ENCODE results near the gene DIPK1A.

GRCh38 chr1:92864131-92864530, 97.1 kb downstream of the DIPK1A start:
- TF ChIP-seq, protein P1, sequence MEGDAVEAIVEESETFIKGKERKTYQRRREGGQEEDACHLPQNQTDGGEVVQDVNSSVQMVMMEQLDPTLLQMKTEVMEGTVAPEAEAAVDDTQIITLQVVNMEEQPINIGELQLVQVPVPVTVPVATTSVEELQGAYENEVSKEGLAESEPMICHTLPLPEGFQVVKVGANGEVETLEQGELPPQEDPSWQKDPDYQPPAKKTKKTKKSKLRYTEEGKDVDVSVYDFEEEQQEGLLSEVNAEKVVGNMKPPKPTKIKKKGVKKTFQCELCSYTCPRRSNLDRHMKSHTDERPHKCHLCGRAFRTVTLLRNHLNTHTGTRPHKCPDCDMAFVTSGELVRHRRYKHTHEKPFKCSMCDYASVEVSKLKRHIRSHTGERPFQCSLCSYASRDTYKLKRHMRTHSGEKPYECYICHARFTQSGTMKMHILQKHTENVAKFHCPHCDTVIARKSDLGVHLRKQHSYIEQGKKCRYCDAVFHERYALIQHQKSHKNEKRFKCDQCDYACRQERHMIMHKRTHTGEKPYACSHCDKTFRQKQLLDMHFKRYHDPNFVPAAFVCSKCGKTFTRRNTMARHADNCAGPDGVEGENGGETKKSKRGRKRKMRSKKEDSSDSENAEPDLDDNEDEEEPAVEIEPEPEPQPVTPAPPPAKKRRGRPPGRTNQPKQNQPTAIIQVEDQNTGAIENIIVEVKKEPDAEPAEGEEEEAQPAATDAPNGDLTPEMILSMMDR (IDR thresholded peaks at IDR 0.05), result no peak
- no peak for TF ChIP-seq EP300 (IDR thresholded peaks at IDR 0.05)
- TF ChIP-seq POLR2A (IDR thresholded peaks at IDR 0.05), result no peak
